Nephron progenitor cell (in vitro differentiated cells): ENCODE data around the gene TPRKB.
"Not testable (repeated sequence)": the region's sequence is repeated elsewhere in the genome, so short reads cannot be mapped to it uniquely, and the experiment has no call there.

Experiments
- DNase-seq: peaks from one replicate; pipeline ENCODE4 v3.0.0; 2021
- H3K27ac Mint-ChIP-seq: 2 replicates; pipeline ENCODE4 v1.8.0; 2021; ENCODE audit warnings: mild to moderate bottlenecking, moderate library complexity, mixed read lengths
- H3K27me3 Mint-ChIP-seq: 2 replicates; pipeline ENCODE4 v1.8.0; 2021; ENCODE audit warnings: mild to moderate bottlenecking, low read depth, mixed read lengths; ENCODE audit not compliant: poor library complexity
- H3K36me3 Mint-ChIP-seq: 2 replicates; pipeline ENCODE4 v1.8.0; 2021; ENCODE audit warnings: low read depth, mixed read lengths
- H3K4me1 Mint-ChIP-seq: 2 replicates; pipeline ENCODE4 v1.8.0; 2021; ENCODE audit warnings: mixed read lengths
- H3K4me3 Mint-ChIP-seq: 2 replicates; pipeline ENCODE4 v1.8.0; 2021; ENCODE audit warnings: mild to moderate bottlenecking, moderate library complexity, mixed read lengths
- H3K9me3 Mint-ChIP-seq: 2 replicates; pipeline ENCODE4 v1.8.0; 2021; ENCODE audit warnings: mild to moderate bottlenecking, moderate library complexity, mixed read lengths
- TF ChIP-seq, protein P1 (sequence below): fragments of 200-600 bp; sonication (generic); IDR thresholded peaks from 2 replicates; pipeline ENCODE4 v1.5.0; 2021; ENCODE audit warnings: antibody characterized with exemption

The TPRKB gene

DNA sequence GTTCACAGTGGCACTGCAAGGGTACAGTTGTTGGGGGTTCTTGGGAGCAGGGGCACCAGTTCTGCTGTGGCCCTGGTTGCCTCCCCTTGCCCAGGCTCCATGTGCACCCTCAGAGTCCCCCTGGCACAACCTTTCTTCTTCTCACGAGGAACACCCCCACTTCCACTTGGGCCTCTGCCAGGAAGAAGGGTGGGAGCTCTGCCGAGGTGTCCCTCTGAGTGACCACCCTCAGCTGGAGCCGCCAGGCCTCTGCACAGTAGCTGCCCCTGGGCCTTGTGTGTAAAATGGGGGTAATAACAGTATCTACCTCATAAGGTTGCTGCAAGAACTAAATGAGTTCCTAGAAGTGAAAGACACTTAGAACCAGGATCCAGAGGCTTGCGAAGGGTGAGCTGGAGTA is 8.4 kb downstream of the TPRKB start:
- no peaks in the 10 kb centered on the region for H3K4me1 Mint-ChIP-seq
- TF ChIP-seq, protein P1, sequence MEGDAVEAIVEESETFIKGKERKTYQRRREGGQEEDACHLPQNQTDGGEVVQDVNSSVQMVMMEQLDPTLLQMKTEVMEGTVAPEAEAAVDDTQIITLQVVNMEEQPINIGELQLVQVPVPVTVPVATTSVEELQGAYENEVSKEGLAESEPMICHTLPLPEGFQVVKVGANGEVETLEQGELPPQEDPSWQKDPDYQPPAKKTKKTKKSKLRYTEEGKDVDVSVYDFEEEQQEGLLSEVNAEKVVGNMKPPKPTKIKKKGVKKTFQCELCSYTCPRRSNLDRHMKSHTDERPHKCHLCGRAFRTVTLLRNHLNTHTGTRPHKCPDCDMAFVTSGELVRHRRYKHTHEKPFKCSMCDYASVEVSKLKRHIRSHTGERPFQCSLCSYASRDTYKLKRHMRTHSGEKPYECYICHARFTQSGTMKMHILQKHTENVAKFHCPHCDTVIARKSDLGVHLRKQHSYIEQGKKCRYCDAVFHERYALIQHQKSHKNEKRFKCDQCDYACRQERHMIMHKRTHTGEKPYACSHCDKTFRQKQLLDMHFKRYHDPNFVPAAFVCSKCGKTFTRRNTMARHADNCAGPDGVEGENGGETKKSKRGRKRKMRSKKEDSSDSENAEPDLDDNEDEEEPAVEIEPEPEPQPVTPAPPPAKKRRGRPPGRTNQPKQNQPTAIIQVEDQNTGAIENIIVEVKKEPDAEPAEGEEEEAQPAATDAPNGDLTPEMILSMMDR, result no peak
- peaks cover 9% of the 10 kb centered on the region for H3K9me3 Mint-ChIP-seq
- no peak for DNase-seq
- no peak overlapping the region for H3K4me3 Mint-ChIP-seq
- H3K36me3 Mint-ChIP-seq, result peaks cover 43% of the 10 kb centered on the region
- H3K27ac Mint-ChIP-seq, result no peak overlapping the region
- no peaks in the 10 kb centered on the region for H3K27me3 Mint-ChIP-seq

DNA sequence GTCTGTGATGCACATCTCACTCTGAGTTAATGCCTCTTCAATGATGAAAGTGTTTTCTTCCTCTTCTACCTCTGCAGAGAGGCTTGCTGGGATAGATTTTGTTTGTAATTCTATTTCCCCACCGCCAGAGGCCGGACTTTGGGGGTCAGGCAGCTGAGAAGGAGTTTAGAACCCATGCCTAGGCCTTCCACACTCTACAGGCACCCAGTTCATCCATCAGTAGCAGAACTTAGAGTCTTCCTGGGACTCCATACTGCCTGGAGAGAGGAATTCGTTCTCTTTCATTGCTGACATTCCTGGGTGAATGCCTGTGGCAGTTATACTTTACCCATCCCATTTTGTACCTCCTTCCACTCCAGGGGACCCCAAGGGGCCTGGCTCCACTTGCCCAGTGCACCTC is 9.1 kb downstream of the TPRKB start:
- TF ChIP-seq, protein P1, result no peak
- H3K4me1 Mint-ChIP-seq, result no peaks in the 10 kb centered on the region
- H3K9me3 Mint-ChIP-seq, result peaks cover 15% of the 10 kb centered on the region
- H3K36me3 Mint-ChIP-seq, result peaks cover 38% of the 10 kb centered on the region
- H3K4me3 Mint-ChIP-seq, result no peak overlapping the region
- no peak for DNase-seq
- H3K27me3 Mint-ChIP-seq, result no peaks in the 10 kb centered on the region
- no peak overlapping the region for H3K27ac Mint-ChIP-seq

DNA sequence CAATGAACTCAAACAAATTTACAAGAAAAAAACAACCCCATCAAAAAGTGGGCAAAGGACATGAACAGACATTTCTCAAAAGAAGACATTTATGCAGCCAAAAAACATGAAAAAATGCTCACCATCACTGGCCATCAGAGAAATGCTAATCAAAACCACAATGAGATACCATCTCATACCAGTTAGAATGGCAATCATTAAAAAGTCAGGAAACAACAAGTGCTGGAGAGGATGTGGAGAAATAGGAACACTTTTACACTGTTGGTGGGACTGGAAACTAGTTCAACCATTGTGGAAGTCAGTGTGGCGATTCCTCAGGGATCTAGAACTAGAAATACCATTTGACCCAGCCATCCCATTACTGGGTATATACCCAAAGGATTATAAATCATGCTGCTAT is 10.5 kb downstream of the TPRKB start:
- H3K27ac Mint-ChIP-seq, DNase-seq, H3K4me3 Mint-ChIP-seq, H3K4me1 Mint-ChIP-seq, H3K27me3 Mint-ChIP-seq: not testable (repeated sequence)
- Mint-ChIP-seq H3K36me3 (peaks cover 32% of the 10 kb centered on the region), H3K9me3 (peaks cover 27% of the 10 kb centered on the region)

DNA sequence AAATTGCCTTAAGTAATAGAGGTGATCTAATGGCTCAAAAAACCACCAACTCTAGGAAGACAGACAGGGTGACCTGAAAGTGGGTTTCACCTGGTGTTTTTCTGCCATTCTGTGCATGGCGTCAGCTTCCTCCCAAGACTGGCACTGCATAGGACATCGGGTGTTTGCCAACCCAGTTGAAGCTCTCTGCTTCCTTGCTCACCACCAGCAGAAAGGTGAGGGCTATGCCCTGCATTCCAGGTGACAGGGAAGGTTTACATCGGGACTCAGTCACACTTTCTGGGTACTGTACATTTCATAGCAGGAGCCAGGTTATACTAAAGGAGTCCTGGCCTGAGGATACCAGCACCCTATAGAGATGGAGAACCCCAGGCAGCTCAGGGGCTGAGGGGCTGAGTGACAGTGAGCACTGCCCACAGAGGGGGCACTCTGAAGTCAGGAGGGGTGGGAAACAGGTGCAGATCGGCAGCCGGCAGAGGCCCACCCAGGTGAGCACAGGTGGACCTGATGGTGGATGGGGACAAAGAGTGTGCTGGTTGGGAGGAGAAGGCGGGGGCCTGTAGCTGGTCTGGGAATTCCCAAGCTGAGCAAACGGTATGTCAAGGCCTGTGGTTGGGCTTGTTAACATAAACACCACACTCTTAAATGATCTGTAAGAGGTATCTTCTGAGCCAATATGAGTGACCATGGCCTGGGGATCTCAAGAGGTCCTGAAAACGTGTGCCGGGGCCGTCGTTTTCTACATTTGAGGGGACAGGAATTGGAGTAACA is 18.1 kb downstream of the TPRKB start:
- no peak overlapping the region for H3K27ac Mint-ChIP-seq
- peaks cover 13% of the 10 kb centered on the region for H3K36me3 Mint-ChIP-seq
- TF ChIP-seq, protein P1, result no peak
- no peak overlapping the region for H3K4me3 Mint-ChIP-seq
- DNase-seq, result no peak
- H3K9me3 Mint-ChIP-seq, result peaks cover 59% of the 10 kb centered on the region
- H3K4me1 Mint-ChIP-seq, result no peaks in the 10 kb centered on the region
- H3K27me3 Mint-ChIP-seq, result peaks cover 38% of the 10 kb centered on the region

DNA sequence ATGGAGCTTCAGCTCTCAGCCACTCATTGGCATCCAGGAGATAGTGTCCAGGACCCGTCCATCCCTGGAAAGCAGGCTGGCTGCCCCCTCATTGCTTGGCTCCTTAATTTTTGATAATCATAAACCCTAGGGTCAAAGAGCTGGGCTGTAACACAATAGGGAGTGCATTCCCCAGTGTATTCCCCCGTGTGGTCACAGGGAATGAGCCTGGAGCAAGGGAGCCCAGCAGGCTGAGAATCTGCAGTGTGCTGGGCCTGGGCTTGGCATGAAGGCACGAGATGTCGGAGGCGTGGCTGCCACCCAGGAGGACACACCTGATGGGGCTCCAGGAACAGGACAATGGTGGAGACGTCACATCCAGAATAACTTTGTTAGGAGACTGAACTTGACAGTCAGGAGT is 18.7 kb downstream of the TPRKB start:
- Mint-ChIP-seq H3K36me3 (peaks cover 13% of the 10 kb centered on the region), H3K27ac (no peak overlapping the region), H3K4me1 (no peaks in the 10 kb centered on the region), H3K9me3 (peaks cover 59% of the 10 kb centered on the region), H3K4me3 (no peak overlapping the region), H3K27me3 (peaks cover 44% of the 10 kb centered on the region)
- TF ChIP-seq, protein P1, result no peak
- DNase-seq, result no peak

DNA sequence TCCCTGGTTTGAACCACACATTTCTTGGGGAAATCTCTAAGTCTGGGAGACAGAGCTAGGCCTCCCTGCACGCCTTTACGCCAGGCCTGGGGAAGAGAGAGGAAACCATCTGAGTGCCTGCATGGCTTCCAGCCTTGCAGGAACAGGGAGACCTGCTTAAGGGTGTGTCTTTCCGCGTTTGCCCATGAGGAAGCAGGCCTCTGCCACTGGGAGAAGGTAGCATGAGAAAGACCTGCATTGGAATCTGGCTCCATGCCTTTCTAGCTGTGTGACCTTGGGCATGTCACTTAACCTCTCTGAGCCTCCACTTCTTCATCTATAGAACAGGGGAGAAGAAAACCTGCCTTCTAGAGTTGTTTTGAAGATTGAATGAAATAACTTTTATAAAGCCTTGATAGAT is 19.4 kb downstream of the TPRKB start:
- Mint-ChIP-seq H3K27me3 (peaks cover 48% of the 10 kb centered on the region), H3K9me3 (peaks cover 53% of the 10 kb centered on the region)
- not testable (repeated sequence) for H3K27ac Mint-ChIP-seq, H3K36me3 Mint-ChIP-seq, H3K4me3 Mint-ChIP-seq, DNase-seq, H3K4me1 Mint-ChIP-seq

DNA sequence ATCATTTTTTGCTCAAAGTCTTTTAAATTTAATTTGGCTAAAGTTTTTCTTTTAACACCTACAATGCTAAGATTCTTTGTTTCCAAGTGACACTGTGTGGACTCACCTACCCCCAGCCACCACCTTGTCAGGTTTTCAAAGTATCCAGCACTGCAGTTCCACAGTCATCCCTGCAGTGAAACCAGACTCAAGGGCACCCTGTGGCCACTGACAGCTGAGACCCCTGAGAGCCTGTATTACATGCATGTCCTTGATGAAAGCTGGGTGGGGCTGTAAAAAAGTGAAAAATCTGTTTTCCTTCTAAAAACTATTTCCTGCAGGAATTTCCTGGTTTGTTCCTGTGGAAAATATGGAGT is 19.9 kb downstream of the TPRKB start:
- Mint-ChIP-seq H3K9me3 (peaks cover 48% of the 10 kb centered on the region), H3K27ac (no peak overlapping the region), H3K27me3 (peaks cover 50% of the 10 kb centered on the region)

More for the DNA sequence above, 19.9 kb downstream of the TPRKB start:
- Mint-ChIP-seq H3K36me3 (peaks cover 6% of the 10 kb centered on the region), H3K4me3 (no peak overlapping the region), H3K4me1 (no peaks in the 10 kb centered on the region)
- TF ChIP-seq, protein P1, result no peak
- DNase-seq, result no peak
